Keratinocyte (primary cell): Measurements from ENCODE around the gene MIA2.

ENCODE experiments used
- CTCF ChIP-seq, 3 experiments: IDR thresholded peaks in 1 of 3; conservative IDR thresholded peaks in 1 of 3; optimal IDR thresholded peaks in 1 of 3; 2 replicates in 2 of 3; 3 replicates in 1 of 3; pipeline versions ENCODE3 to v1.5.1; 2011; ENCODE audit warnings: low read length in 3 of 3, mild to moderate bottlenecking in 3 of 3, moderate library complexity in 2 of 3, control low read depth in 1 of 3, inconsistent platforms in 1 of 3; ENCODE audit not compliant: insufficient read depth in 2 of 3; ENCODE audit errors: extremely low read depth in 1 of 3
- EZH2 ChIP-seq: IDR thresholded peaks from one replicate; pipeline ENCODE4 v1.6.1; 2012; ENCODE audit warnings: inconsistent platforms, mild to moderate bottlenecking, low read length, moderate library complexity

DNA sequence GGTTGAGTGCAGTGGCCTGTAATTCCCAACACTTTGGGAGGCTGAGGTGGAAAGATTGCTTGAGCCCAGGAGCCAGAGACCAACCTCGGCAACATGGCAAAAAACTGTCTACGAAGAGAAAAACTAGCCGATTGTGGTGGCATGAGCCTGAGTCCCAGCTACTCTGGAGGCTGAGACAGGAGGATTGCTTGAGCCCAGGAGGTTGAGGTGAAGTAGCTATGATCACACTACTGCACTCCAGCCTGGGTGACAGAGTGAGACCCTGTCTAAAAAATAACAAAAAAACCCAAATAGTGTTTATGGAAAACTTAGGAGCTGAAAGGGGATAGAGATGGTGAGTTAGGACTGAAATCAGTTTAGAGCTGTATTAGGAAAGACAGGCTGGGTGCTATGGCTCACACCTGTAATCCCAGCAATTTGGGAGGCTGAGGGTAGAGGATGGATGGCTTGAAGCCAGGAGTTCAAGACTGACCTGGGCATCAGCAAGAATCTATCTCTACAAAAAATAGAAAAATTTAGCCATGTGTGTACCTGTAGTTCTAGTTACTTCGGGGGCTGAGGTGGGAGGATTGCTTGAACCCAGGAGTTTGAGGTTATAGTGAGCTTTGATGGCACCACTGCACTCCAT lies 49.0 kb upstream of the MIA2 start:
- TF ChIP-seq CTCF (optimal IDR thresholded peaks at IDR 0.05 in 1 of 3, IDR thresholded peaks at IDR 0.05 in 1 of 3, conservative IDR thresholded peaks at IDR 0.05 in 1 of 3; ENCODE audit: extremely low read depth in 1 of 3, insufficient read depth in 2 of 3, low read length in 3 of 3) (no peak), EZH2 (no peak)
